Stimulated activated CD8-positive, alpha-beta memory T cell treated with anti-CD3 and anti-CD28 coated beads, Interleukin-15, amount 100 ng/mL, for 24 hours (primary cell): Measurements from ENCODE around the gene RALBP1.
"Not testable (repeated sequence)": the region's sequence is repeated elsewhere in the genome, so short reads cannot be mapped to it uniquely, and the experiment has no call there.

Experiments used
- DNase-seq: peaks from one replicate; pipeline ENCODE4 v3.0.0-alpha.2; 2020; ENCODE audit warnings: low read depth

Gene RALBP1

DNA sequence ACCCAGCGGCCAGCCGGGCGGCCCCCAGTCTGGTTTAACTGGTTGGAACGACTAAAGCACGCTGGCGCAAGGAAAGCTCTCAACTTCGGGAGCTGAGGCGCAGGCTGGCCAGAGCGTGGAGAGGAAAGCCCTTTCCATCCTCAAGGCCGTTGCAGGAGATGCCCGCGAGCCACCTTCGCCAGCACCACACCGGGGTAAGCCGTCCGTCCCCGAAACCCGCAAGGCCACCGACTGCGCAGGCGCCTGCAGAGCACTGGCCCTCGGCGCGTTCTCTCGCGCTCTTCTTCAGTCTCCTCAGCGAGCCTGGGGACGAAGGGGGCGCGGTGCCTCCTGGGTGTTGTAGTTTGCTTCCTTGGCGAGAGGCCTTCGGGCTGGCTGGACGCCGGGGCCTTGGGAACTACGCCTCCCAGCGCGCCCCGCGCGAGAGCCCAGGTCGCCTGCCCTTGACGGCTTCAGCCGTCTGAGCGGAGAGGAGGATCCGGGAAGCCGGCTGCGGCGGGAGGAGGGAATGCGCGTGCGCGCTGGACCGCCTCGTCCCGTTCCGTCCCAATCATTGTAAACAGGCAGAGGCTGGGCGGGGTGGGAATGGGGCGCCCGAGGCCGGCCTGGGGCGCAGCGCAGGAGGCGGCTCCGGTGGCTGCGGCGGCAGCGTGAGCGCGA is at the start of gene RALBP1:
Gene RALBP1 (plus strand): TSS at position 531 of the 660 bp plus-strand sequence. CDS start 37,533 bp downstream, outside the sequence.
- peak; percentile 95 for DNase-seq

DNA sequence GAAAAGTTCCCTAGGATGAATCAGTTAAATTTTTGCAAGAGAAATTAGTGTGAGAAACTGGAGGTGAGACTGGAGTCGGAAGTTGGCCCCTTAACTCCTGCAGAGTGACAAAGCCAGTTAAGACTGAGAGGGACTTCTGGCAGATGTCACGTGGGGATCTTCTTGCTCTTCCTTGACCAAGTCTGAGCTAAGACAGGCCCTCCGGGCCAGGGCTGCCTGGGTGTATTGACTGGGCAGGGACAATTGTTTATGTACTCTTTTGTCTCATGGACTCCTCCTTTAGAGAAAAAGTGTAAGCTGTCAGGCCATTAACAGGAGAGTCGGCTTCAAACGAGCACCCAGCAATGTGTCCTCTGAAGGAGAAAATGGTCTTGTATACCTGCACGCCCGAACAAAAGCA is 48.6 kb upstream of the RALBP1 start:
- no peak for DNase-seq

DNA sequence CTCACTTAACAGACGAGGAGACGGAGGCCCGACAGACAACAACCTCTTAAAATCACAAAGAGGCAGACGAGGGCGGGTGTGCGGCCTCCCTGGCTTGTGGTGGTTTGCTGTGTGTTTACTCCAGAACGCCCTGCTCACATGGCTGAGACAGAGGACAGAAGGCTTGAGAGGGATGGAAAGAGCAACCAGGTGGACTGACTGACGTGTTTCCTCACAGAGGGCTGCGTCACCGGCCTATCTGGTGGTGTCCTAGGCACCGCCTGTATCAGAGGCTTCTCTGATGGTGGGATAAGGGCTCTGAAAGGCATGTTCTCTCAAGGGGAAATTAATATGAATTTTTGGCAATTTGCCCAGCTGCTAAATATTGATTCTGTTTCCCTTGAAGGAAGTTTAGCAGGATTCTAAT is 47.0 kb upstream of the RALBP1 start:
- no peak for DNase-seq

DNA sequence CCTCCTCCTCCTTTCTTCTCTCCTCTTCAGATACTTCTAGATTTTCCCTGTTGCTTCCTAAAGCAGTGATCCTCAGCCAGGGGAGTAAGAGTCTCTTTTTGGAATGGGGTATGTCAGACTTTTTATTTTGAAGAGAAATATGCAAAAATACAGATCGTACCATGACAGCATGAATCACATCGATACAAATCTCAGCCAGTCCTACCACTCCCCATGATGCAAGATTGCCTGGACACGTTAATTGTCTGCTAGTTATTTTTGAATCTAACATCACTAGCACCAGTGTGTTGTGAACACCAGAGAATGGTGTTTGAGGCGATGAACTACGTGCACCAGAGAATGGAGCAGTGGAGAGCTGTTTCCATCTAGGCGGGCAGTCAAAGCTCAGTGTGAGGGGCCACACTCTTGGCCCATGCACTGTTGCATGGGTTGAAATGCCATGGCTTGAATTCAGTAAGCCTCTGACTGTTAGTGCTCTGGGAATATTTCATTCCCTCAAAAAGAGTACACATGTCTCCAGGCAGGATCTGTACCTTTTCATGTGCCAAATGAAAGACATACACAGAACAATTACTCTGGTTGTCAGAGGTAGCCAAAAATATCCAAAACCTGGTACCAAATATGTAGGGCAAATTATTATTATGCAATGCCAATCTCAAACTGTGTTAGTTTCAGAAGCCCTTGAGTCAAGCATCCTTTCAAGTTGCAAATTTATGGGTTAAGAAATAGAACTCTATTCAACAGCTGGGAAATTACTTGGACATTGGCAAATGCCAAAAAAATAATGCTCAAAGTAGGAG is 46.3 kb upstream of the RALBP1 start:
- DNase-seq: no peak

DNA sequence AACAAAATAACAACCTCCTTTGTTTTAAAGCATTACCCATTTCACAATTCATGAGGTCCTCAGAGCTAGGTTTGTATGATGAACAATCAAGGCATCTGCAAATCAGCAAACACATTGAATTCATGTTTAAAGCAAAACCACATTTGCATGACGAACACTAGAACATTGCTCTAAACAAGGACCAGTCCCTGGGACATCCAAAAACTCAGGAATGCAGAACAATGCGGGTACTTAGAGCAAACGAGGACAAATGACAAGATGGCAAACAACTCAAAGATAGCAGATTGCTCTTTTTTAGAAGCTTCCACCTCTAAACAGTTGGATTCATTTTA is 45.7 kb upstream of the RALBP1 start:
- no peak for DNase-seq

DNA sequence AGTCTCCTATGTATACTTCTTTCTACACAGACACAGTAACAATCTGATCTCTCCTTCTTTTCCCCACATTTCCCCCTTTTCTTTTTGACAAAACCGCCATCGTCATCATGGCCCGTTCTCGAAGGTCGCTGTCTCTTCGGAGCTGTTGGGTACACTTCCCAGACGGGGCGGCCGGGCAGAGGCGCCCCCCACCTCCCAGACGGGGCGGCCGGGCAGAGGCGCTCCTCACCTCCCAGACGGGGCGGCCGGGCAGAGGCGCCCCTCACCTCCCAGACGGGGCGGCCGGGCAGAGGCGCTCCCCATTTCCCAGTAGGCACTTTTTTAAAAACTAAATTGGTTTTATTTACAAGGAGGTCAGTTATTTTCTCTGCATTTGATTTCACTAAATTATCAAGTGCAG is 45.0 kb upstream of the RALBP1 start:
- not testable (repeated sequence) for DNase-seq

DNA sequence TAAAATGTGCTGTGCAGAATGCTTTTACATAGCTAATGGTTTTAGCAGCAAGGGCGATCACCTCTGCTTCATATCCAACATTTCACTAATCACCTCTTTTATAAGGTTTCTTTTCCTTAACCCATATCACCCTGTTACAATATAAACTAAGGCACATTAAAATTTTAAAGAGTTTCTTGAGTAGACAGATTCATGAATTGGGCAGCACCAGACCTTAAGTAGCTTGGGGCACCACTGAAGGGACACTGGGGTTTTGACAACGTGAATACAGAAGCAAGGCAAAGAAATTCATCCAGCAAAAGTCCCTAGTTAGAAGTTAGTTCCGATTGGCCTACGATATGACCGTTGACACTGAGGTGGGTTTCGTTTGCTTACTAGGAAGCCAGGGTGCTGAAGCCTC is 44.0 kb upstream of the RALBP1 start:
- DNase-seq: no peak

DNA sequence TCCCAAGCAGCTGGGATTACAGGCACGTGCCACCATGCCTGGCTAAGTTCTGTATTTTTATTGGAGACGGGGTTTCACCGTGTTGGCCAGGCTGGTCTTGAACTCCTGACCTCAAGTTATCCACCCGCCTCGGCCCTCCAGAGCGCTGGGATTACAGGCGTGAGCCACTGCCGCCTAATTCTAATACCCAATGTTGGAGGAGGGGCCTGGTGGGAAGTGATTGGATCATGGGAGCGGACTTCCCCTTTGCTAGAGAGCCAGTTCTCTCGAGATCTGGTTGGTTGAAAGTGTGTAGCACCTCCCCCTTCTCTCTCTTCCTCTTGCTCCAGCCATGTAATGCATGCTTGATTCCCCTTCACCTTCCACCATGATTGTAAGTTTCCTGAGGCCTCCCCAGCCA is 42.2 kb upstream of the RALBP1 start:
- DNase-seq: not testable (repeated sequence)

DNA sequence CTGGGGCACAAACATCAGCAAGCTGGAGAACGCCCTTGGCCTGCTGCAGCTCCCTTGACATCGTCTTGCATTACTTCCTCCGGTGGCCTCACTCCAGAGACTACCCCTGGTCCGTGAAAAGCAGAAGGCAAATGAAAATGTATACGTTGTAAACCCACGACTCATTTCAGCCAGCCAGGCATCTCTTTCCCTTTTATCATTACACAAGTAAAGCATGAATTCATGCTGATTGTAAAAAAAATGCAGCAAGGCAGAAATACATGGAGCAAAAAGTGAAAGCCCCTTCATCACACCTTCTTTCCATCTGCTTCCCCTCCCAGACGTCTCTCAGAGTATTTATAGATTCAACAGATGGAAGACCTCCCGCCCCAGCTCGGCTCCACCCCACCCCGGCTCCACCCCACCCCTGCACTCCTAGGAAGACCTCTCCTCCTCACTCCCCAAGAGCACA is 41.6 kb upstream of the RALBP1 start:
- DNase-seq: no peak

DNA sequence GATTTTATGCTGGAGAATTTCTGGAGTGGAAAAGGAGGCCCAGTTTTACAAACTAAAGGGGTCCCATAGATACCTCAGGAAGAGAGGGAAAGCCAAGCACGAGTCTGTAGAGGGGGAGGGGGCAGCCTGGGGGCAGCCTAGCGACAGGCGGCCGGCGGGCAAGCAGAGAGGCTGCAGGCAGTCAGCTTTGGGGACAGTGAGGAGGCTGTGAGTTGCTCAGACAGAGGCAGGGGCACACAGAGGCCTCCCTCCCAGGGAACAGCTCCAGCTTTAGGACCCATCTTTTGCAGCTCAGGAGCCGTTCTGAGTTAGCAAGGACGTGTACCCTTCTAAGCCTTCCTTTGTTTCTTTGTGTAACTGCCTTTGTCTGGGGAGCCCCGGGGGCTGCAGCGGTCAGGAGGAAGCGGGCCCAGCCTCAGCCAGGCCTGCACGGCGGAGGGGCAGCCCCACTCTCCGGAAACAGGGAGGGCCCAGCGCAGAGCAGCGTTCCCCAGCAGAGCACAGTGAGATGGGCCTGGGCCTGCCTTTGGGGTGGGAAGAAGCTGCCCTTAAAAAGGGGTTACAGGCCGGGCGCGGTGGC is 41.1 kb upstream of the RALBP1 start:
- no peak for DNase-seq

DNA sequence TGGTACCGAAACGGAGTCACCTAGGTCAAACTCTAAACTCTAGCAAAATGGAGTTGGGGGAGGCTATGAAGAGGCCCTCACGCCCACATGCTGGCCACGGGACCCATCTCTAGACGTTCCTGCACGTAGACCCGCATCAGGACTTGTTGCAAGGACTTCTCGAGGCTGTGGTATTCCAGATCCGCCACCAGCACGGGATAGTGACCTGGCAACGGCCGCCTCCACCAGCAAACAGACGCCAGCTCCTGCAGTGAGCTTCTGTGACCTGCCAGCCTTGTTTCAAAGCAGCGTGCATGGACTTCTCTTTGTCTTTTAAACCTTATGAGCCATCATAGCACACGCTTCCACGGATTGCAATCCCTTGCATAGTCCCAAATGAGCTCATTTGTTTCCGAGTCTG is 40.3 kb upstream of the RALBP1 start:
- no peak for DNase-seq

DNA sequence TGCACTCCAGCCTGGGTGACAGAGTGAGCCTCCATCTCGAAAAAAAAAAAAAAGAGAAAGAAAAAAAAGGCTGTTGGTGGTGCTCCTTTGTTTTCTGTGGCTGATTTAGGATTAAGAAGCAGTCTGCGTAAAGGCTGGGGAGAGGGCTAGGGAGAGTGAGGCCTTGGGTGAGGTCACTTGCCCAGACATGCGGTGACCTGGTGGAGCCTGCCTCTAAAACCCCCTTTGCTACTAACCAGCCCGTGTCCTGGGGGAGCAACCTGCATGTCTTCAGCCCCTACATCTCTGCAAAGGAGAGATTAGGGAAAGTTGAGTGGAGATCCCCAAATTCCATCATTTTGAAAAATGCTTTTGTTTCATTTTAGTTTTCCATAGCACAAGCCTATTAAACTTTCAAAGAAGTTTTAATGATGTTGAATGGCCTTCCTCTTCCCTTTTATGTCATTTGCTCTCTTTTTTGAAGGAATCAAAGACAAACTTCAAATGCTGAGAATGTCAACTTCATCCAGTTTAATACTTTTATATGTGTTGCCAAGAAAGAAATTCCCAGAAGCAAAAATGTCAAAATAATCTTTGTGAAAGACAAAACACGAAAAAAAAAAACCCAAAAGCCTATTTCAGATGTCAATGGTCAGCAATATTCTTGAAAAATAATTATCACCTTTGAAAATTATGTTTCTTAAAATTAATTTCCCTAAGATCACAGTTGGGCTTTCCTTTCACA is 38.9 kb upstream of the RALBP1 start:
- DNase-seq: no peak

DNA sequence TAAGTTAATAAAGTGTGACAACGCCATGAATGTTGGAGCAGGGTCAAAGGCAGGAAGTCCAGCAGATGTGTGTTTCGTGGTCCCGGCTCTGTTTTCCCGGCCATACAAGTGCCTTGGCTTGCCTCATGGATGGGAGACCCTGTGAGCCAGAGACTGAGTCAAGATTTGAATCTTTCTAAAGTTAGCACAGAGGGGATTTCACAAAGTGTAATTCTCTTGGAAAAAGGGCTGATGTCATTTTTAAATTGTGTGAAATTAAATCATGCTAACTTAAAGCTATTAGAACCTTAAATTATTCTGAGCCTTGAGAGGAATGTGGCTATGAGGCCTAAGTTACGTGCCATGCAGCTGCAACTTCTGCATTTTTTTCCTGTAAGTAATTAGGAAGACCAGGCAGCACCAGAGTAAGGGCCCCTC is 38.3 kb upstream of the RALBP1 start:
- DNase-seq: no peak

DNA sequence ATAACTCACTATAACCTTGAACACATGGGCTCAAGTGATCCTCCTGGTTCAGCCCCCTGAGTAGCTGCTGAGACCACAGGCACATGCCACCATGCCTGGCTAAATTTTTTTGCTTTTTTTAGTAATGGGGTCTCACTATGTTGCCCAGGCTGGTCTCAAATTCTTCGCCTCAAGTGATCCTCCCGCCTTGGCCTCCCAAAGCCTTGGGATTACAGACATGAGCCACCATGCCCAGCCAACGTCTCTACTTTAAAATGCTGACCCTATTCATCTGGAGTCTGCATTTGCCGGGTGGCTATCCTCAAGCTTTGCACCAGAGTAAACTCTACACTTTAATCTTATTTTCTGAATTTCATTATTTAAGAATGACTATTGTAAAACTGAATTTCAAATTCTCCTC is 37.6 kb upstream of the RALBP1 start:
- no peak for DNase-seq

DNA sequence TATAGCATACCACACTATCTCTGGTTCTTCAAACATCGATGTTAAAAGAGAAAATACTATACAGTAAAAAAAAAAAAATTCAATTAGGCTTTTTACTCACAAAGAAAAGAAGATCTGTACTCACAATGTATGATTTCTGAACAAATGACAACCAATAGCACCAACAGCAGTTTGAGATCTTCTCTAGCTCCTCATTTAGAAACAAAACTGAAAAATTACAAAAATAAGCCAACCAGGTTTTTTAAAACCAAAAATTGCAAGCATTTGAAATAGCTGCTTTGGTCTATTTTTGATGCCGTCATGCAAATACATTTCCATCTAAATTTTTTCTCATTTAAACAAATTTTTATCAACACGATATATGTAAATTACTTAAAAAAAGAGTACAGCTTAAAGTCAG is 34.3 kb upstream of the RALBP1 start:
- no peak for DNase-seq

DNA sequence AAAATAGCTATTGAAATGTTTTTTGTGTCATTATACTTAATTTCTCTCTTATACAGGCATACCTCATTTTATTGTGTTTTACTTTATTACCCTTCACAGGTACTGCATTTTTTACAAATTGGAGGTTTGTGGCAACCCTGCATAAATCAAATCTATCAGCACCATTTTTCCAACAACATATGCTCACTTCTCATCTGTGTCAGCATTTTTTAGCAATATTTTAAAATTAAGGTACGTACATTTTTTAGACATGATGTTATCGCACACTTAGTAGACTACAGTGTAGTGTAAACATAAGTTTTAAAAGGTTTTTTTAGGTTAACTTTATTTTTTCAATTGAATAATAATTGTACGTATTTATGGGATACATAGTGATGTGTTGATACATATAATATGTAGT is 30.8 kb upstream of the RALBP1 start:
- DNase-seq: no peak

DNA sequence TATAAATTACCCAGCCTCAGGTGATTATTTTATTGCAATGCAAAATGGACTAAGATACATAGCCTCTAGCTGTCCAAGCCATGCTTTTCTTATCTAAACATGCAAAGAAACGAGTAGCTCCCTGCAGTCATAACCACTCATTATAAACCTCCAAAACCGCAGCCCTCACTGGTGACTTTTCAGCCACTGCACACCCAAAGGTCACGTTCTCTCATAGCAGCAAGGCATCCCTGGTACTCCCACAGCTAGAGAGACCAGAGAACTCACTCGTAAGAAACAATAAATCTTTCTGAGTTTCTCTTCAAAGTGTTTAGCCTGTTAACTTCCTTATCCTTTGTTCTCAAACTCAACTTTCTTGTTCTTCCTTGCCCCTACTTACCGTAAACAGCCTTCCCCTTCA is 28.5 kb upstream of the RALBP1 start:
- DNase-seq: no peak

DNA sequence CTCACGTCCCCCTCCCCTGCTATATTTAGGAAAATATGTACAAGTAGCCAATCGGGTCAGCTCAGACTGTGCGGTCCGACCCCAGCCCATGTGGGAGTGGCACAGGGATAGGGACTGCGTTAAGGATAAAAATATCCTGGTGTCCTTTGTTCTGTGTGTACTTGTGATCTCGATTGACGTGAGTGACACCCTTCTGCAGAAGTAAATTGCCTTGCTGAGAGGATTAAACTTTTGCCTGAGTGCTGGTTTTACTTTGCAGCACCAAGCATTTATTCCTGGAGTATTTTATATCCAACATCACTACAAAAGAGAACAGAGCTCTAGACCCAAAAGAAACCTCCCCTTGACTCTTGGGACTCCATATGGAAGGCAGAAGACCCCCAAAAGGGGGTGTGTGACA is 28.0 kb upstream of the RALBP1 start:
- DNase-seq: no peak

DNA sequence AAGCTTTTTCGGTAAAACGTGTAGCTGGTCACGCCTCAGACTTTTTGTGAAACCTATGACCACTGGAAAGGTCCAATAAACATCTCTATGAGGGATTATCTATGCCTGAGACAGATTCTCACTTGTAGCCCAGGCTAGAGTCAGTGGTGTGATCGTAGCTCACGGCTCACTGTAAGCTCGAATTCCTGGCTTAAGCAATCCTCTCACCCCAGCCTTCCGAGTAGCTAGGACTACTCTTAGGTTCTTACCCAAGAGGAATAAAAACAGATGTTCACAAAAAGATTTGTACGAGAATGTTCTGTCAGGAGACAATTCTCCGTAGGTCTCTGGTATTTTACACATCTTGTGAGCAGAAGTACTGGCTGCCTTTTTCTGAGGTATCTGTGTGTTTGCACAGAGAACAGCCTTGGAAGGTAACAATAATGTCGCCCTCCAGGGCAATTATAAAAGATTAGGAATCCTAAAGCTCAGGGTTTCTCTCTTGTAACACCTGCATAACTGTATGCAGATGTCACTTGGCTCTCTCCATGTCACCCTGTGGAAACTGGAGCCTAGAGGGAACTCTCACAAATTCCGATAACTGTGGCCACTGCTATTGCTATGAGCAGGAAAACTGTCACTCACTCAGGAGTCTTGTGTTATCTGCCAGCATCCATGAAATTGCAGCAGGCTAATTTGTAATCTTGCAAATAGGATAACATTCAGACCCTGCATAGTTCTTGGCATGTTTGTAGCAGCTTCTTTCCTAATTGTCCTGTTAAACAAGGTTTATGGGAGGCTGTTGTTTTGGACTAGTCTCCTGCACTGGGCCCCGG is 25.5 kb upstream of the RALBP1 start:
- no peak for DNase-seq

DNA sequence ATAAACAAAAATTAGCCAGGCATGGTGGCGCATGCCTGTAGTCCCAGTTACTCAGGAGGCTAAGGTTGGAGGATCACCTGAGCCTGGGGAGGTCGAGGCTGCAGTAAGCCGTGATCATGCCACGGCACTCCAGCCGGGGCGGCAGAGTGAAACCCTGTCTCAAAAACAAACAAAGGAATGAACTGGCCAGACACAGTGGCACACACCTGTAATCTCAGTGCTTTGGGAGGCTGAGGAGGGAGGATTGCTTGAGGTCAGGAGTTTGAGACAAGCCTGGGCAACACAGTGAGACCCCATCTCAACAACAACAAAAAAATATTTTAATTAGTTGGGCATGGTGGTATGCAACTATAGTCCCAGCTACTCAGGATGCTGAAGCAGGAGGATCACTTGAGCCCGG is 24.4 kb upstream of the RALBP1 start:
- DNase-seq: not testable (repeated sequence)

DNA sequence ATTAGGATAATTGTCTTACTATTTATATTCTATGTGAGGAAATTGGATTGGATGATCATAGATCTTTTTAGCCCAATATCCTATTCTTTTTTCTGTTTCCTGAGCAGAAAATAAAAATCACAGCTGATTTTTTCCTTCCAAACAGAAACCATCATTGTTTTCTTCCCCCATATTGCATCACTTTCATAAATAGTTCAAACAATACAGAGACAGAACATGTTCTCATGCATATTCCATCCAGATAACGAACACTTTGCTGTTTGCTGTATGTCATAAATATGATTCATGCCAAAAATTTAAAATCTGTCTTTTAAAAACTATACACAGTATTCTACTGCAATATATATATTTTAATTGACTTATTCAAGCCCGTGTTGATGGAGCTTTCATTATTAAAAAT is 22.0 kb upstream of the RALBP1 start:
- DNase-seq: no peak
